ENCODE results near the gene PHF5A.

PHF5A gene

DNA sequence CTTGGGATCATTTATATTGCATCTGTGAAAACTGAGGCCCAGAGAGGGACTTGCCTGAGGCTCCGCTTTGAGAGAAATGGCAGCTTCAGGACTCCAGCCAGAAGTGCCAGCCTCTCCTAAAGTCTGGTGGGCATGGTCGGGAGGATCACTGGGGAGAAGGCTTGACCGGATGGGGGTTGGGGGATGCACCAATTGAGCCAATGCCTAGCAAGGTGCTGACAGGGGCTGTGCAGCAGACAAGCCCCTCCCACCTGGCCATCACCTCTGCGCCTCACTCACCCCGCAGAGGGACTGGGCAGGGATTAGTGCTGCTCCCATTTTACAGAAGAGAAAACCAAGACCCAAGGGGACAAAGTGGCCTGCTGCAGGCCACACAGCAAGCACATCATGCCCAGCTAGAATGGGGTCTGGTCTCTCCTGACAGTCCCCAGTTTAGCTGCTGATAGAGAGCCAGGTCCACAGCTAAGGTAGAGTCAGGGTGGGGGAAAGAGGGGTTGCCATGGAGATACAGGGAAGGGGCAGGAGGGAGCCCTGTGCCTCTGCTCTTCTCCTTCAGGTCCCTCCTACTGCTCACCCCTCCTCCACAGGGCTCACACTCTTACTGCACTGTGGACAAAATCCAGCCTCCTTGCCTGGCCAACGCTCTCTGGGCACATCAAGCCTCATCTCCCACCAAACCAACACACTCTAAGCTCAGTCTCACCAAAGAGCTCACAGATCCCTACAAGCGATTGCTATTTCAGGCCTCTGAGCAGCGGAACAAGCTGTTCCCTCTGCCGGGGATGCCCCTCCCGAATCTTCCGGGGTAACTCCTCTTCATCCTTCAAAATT lies 57.3 kb downstream of the PHF5A start:
- DNase-seq = no peak

- DNase-seq = no peak
Observed at GRCh38 chr22:41410311-41410751, 58.2 kb downstream of the PHF5A start.
